Fibroblast of lung (primary cell): ENCODE measurements around the gene KRT38.

ENCODE experiments used
- EZH2 ChIP-seq: IDR thresholded peaks from 2 replicates; pipeline ENCODE4 v1.5.1; 2012; ENCODE audit warnings: low read length, control low read depth, mild to moderate bottlenecking; ENCODE audit errors: missing control alignments
- TF ChIP-seq, protein P1 (sequence below), 2 donors: IDR thresholded peaks in 1 of 2; conservative IDR thresholded peaks in 1 of 2; 1 replicate in 1 of 2; 2 replicates in 1 of 2; pipeline ENCODE4 v1.5.1; 2011 to 2012; ENCODE audit warnings: low read length in 2 of 2, control low read depth in 1 of 2, inconsistent platforms in 1 of 2, low read depth in 1 of 2, mild to moderate bottlenecking in 1 of 2

DNA sequence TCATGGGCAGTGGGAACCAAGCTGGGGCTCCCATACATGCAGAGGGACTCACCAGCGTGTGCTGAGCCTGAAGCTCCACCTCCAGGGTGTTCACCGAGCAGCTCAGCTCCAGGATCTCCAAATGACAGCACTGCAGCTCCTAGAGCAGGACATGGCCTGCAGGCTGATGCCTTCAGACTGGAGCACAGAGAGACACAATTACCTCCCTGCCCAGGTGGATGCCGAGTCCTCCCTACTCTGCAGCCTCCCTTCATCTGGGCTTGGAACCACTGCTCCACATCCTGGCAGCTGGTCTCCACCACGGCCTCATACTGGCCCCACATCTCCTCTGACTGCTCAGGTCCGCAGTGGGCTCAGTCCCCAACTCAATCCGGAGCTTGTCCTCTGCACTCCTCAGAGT is 8.2 kb upstream of the KRT38 start:
- TF ChIP-seq, protein P1, sequence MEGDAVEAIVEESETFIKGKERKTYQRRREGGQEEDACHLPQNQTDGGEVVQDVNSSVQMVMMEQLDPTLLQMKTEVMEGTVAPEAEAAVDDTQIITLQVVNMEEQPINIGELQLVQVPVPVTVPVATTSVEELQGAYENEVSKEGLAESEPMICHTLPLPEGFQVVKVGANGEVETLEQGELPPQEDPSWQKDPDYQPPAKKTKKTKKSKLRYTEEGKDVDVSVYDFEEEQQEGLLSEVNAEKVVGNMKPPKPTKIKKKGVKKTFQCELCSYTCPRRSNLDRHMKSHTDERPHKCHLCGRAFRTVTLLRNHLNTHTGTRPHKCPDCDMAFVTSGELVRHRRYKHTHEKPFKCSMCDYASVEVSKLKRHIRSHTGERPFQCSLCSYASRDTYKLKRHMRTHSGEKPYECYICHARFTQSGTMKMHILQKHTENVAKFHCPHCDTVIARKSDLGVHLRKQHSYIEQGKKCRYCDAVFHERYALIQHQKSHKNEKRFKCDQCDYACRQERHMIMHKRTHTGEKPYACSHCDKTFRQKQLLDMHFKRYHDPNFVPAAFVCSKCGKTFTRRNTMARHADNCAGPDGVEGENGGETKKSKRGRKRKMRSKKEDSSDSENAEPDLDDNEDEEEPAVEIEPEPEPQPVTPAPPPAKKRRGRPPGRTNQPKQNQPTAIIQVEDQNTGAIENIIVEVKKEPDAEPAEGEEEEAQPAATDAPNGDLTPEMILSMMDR (conservative IDR thresholded peaks at IDR 0.05 in 1 of 2, IDR thresholded peaks at IDR 0.05 in 1 of 2; ENCODE audit: low read depth in 1 of 2, low read length in 2 of 2) = no peak
- TF ChIP-seq EZH2 = no peak
